Transverse colon (tissue), 4 donors: ENCODE data around the gene FNDC1.

Experiments used
- EP300 ChIP-seq: sonication (generic); formaldehyde crosslinking; IDR thresholded peaks from one replicate; pipeline ENCODE4 v1.6.1; 2017; ENCODE audit warnings: antibody characterized with exemption, low read depth
- POLR2A ChIP-seq: fragments of 450-650 bp; IDR thresholded peaks from one replicate; pipeline ENCODE4 v1.6.1; 2016; ENCODE audit warnings: antibody characterized with exemption, mild to moderate bottlenecking, moderate library complexity
- POLR2AphosphoS5 ChIP-seq, 3 donors: sonication (generic); formaldehyde crosslinking; IDR thresholded peaks; one replicate each; pipeline ENCODE4 v1.6.1; 2016; ENCODE audit warnings: antibody characterized with exemption in 3 of 3
- TF ChIP-seq, protein P1 (sequence below), 5 experiments: fragments of 200-600 bp in 3 of 5; fragments of 450-650 bp in 2 of 5; sonication (generic) in 3 of 5; IDR thresholded peaks; 1 replicate in 2 of 5; 2 replicates in 3 of 5; pipeline ENCODE4 v1.5.1; 2016 to 2017; ENCODE audit warnings: antibody characterized with exemption in 5 of 5, inconsistent platforms in 3 of 5, mild to moderate bottlenecking in 2 of 5, moderate library complexity in 1 of 5

DNA sequence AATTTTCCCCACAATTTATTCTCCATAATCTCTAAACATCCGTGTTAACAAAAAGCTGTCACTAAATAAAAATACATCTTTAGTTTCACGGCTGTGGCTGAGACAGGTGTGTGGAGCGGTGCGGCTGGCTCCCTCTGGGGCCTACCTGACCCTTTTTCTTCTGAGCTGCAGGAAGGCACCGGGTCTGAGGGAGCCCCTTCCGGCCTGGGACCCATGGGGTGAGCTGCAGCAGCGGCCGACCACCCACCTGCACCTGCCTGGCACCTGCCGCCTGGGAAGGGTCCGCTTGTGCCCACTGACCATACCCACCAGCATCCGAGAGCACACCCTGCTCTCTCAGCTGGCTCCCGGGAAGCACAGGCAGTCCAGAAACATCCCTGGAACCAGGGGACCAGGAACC lies 41.5 kb upstream of the FNDC1 start:
- TF ChIP-seq, protein P1, sequence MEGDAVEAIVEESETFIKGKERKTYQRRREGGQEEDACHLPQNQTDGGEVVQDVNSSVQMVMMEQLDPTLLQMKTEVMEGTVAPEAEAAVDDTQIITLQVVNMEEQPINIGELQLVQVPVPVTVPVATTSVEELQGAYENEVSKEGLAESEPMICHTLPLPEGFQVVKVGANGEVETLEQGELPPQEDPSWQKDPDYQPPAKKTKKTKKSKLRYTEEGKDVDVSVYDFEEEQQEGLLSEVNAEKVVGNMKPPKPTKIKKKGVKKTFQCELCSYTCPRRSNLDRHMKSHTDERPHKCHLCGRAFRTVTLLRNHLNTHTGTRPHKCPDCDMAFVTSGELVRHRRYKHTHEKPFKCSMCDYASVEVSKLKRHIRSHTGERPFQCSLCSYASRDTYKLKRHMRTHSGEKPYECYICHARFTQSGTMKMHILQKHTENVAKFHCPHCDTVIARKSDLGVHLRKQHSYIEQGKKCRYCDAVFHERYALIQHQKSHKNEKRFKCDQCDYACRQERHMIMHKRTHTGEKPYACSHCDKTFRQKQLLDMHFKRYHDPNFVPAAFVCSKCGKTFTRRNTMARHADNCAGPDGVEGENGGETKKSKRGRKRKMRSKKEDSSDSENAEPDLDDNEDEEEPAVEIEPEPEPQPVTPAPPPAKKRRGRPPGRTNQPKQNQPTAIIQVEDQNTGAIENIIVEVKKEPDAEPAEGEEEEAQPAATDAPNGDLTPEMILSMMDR (IDR thresholded peaks at IDR 0.05): no peak
- TF ChIP-seq POLR2A: no peak
- no peak for TF ChIP-seq EP300
- no peak for TF ChIP-seq POLR2AphosphoS5 (IDR thresholded peaks at IDR 0.05)
